Fibroblast of skin of right biceps (primary cell): ENCODE data around the gene SLC25A19.

Experiments
- DNase-seq: peaks from one replicate; pipeline ENCODE4 v3.0.0-alpha.2; 2013

Gene SLC25A19

DNA sequence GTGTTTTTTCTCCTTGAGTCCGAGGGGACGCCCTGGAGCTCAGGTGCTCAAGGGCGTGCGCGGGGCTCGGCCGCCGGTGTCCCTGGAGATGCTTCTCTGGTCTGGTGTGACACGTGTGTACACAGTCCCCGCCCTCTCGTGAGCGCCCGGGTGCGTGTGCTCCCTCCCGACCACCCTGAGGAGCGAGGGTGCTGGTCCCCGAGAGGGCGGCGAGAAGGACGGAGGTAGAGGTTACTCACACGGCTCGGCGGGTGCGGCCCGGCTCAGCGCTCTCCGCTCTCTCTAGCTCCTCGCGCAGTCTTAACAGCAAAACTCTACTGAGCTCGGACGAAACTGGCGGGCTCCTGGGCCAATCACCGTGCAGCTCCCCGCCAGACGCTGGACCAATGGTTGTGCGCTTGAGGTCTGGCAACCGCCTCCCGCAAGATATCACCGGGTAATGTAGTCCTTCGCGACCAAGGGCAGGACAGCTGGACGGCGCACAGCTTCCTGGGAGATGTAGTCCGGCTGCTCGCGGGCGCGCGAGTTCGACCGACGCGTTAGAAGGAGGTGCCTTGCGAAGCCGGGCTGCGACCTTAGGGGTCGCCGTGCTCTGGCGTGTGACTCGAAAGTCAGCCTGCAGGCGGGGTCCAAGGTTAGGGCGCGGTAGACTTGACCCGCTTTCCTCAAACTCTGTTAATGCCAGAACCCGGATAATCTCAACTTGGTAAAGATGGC, at the start of gene SLC25A19:
Gene SLC25A19, minus strand, starts transcription at position 319 of the 717 bp plus-strand sequence. CDS start 2,669 bp downstream, outside the sequence.
- DNase-seq: peak; percentile 99

DNA sequence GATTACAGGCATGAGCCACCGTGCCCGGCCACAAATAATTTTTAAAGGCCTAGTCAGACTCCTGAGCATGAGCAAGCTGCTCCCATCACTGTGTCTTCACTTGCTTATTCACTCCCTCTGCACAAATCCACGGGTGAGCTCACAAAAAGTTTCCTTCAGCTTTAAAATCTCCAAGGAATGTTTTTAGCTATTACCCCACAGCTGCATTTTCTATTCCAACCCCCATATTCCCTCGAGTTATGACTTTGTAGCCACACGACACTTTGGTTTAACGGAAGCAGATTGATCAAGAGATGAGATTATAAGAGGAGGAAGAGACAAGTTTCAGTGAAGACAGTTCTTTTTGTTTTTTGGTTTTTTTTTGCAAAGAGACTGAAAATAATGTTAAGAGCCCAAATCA, 49.1 kb upstream of the SLC25A19 start:
- DNase-seq: peak; percentile 57

- DNase-seq: no peak
These were observed 46.1 kb upstream of the SLC25A19 start for GRCh38 chr17:75335315-75335714.

DNA sequence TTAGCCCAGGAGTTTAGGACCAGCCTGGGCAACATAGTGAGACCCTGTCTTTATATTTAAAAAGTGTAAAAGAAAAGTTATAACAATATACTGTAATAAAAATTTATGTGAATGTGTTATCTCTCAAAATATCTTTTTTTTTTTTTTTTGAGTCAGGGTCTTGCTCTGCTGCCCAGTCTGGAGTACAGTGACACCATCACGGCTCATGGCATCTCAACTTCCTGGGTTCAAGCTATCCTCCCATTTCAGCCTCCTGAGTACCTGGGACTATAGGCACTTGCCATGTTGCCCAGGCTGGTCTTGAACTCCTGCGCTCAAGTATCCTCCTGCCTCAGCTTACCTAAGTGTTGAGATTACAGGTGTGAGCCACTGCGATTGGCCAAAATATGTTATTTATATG, 45.5 kb upstream of the SLC25A19 start:
- no peak for DNase-seq

DNA sequence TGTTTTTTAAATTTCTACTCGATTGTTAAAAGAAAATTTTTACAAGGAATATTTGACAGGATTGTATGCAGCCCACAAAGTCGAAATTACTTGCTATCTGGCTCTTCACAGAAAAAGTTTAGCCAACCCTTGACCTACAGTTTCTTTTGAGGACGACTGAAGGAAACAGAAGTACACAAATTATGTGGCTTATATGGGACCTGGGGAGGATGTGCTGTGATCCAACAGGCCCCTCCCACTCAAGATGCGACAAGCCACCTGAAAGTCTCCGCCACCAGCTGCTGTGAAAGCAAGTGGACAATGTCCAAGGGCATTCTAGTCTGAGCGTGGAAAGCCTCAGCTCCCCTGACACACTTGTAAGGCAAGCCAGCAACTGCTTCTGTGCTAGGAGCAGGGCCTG, 42.4 kb upstream of the SLC25A19 start:
- DNase-seq: no peak

GRCh38 chr17:75327757-75328156, 38.5 kb upstream of the SLC25A19 start:
- DNase-seq: no peak

- DNase-seq: peak; percentile 70
These were observed 37.1 kb upstream of the SLC25A19 start for GRCh38 chr17:75326226-75326848.

DNA sequence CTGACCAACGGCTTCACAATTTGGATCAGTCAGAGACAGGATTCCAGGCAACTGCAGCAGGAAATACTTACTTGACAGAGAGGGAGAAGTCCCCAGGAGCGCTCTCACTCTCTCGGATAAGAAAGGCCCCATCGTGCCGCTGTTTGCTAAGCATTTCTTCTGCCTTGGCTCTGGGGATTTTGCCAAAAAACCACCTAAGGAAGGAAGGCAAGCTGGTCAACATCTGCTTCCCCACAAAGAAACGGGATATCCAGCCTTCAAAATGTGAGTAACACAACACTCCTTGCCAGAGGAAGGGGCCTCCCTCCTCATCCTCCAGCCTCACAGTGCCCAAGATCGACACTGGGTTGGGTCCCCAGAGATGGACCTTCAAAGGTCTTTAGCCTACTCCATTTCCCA, 36.6 kb upstream of the SLC25A19 start:
- DNase-seq: peak; percentile 76

GRCh38 chr17:75325348-75325747, 36.1 kb upstream of the SLC25A19 start:
- DNase-seq: no peak

DNA sequence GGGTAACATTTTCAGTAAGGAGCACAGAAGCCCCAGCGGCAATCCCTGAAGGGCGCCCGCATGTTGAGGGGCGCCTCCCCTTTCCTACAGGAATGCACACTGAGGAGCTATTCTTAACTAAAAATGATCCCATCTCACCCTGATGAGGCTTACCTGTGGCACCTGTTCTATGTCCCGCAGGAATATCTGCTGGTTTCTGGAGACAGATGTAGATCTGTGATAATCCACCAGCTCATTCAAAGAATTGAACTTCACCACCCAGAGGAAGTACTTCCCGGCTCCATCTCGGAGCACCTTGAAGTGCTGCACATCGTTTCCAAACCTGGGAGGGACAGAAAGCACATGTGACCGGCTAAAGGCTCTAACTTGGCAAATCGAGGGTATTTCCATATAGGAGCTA, 32.3 kb upstream of the SLC25A19 start:
- no peak for DNase-seq

GRCh38 chr17:75319904-75320691, 30.9 kb upstream of the SLC25A19 start:
- DNase-seq: peak; percentile 83

- DNase-seq: no peak
These were observed 29.5 kb upstream of the SLC25A19 start for GRCh38 chr17:75318615-75319222.

DNA sequence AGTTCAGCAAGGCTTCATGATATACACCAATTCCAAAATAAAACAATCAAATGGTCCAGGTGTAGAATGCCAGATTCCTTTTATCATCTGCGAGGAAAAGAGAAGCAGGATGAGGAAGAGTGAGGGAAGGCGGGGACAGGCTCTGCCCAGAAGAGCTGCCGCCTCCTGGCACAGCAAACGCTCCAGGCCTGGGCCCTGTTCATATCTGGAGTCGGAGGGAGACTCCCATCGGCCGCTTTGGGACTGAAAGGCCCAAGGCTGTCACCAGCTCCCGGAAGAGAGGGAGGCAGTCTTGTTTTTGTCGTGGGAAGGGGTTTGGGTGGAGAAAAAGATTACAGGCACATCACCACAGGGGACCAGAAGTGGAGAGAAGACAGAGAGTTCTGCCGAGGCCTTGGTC, 29.0 kb upstream of the SLC25A19 start:
- DNase-seq: no peak

DNA sequence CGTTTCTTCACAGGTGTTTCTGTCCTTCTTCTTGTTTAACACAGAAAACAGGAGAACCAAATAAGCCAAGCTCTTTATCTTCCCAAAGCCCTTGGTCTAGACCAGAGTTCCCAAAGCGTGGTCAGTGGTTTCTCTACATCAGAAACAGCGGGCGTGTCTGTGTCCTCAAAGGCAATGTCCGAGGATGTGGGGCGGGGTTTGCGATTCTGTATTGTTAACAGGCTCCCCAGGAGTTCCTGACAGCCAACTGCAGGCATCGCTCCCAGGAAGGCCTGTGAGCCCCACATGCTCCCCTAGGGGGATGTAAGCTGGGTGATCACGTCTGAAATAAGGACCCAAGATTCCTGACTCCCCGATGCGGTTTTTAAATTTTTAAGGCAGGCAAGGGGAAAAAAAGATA, 28.4 kb upstream of the SLC25A19 start:
- no peak for DNase-seq

- no peak for DNase-seq
These were observed 27.0 kb upstream of the SLC25A19 start for GRCh38 chr17:75316253-75316652.

DNA sequence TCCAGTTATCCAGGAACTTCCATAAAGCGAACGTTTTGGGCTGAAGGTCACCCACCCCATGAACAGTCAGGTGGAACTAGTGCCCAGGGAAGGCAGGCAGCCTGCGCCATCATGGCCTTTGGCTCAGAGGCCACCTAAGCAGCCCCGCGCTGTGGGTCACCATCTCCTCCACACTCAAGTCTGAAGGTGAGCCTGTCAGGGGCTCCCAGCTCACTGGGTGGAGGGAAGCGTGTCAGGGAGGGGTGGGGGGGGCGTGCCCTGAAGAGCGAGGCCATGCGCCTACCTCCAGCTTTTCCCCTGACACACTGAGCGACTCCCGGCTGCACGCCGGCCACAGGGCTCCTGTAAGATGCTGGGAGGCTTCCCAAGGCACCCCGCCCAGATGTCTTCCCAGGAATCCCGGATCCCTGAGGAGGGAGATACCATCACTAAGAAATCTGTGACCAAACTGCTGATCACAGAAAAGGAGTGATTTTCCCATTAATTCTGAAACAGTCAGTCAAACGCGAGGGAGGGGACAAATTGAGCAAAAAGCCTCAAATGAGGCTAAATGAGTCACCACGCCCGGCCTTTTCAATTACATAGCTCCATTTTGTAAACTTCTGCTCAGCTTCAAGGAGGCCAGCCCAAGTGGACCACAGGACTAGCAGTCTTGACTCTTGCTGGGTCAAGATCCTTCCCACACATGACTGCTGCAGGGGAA, 26.5 kb upstream of the SLC25A19 start:
- DNase-seq: no peak

DNA sequence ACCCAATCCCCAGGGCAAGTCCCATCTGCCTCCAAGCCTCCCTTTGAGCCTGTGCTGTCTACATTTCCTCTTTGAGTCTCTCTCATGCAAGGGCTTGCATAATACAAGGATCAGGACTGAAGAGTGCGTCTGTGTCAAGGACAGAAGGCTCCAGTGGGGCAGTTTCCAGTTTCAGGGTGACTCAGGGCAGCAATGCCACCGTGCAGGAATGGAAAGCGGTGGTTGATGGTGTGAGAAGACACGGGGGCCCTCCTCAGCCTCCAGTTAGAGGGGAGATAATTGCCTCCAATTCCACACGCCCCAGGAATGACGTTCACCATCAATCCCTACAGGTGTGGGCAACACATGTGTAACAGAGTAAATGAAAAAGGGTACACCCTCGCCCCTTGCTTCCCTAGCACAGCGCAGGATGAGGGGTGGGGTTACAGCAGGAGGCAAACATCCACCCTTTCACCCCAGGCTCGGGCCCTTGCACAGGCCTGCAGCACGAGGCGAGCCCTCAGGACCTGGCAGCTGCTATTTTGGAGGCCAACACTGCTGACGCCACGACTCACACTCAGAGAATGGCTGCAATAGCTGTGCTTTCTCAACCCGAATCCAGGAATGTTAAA, 24.8 kb upstream of the SLC25A19 start:
- DNase-seq: peak; percentile 31

- no peak for DNase-seq
These were observed 19.7 kb upstream of the SLC25A19 start for GRCh38 chr17:75308732-75309629.

GRCh38 chr17:75307957-75308731, 18.9 kb upstream of the SLC25A19 start:
- DNase-seq: no peak

- no peak for DNase-seq
These were observed 12.4 kb upstream of the SLC25A19 start for GRCh38 chr17:75301502-75302206.
